CD14-positive monocyte (primary cell): ENCODE measurements around the gene SLC38A1. TPM values are rescaled to one million over a fixed set of nuclear protein-coding genes. Genes with fewer than 3 reads are reported as not detected.

ENCODE experiments used
- DNase-seq, 3 donors: peaks; one replicate each; pipeline ENCODE4 v3.0.0-alpha.2; 2011 to 2022
- H2AFZ ChIP-seq: 2 replicates; pipeline ENCODE4 v1.6.0; 2012; ENCODE audit warnings: mild to moderate bottlenecking, low read depth, low read length, inconsistent platforms; ENCODE audit not compliant: insufficient read depth, poor library complexity, severe bottlenecking
- H3K27ac ChIP-seq, 2 donors: 1 replicate in 1 of 2; 2 replicates in 1 of 2; pipeline ENCODE4 v1.5.1; 2012 to 2013; ENCODE audit warnings: low read length in 2 of 2, control low read depth in 1 of 2, inconsistent platforms in 1 of 2, low read depth in 1 of 2, mild to moderate bottlenecking in 1 of 2
- H3K27me3 ChIP-seq, 2 donors: one replicate each; pipeline versions ENCODE4 v1.6.0 to v1.6.1; 2011 to 2013; ENCODE audit warnings: low read length in 2 of 2; ENCODE audit not compliant: control insufficient read depth in 2 of 2, insufficient read depth in 2 of 2
- H3K36me3 ChIP-seq, 2 donors: replicated peaks in 1 of 2; 1 replicate in 1 of 2; 2 replicates in 1 of 2; pipeline versions ENCODE4 v1.5.1 to v1.6.1; 2012 to 2013; ENCODE audit warnings: low read length in 2 of 2, control low read depth in 1 of 2, inconsistent platforms in 1 of 2, mild to moderate bottlenecking in 1 of 2; ENCODE audit not compliant: insufficient read depth in 2 of 2, control insufficient read depth in 1 of 2
- H3K4me1 ChIP-seq, 2 donors: 1 replicate in 1 of 2; 2 replicates in 1 of 2; pipeline versions ENCODE4 v1.5.1 to v1.6.1; 2012 to 2013; ENCODE audit warnings: low read length in 2 of 2, control low read depth in 1 of 2, inconsistent platforms in 1 of 2, mild to moderate bottlenecking in 1 of 2, moderate library complexity in 1 of 2; ENCODE audit not compliant: insufficient read depth in 2 of 2, control insufficient read depth in 1 of 2
- H3K4me2 ChIP-seq: replicated peaks from 2 replicates; pipeline ENCODE3; 2012; ENCODE audit warnings: low read length, moderate library complexity, mild to moderate bottlenecking; ENCODE audit not compliant: poor library complexity, severe bottlenecking; ENCODE audit errors: extremely low read depth
- H3K4me3 ChIP-seq, 3 experiments: fragments of 200-600 bp in 1 of 3; sonication (generic) in 1 of 3; replicated peaks in 1 of 3; 1 replicate in 2 of 3; 2 replicates in 1 of 3; pipeline ENCODE4 v1.5.1; 2011 to 2013; ENCODE audit warnings: low read length in 3 of 3, mild to moderate bottlenecking in 3 of 3, control low read depth in 2 of 3, low read depth in 2 of 3, inconsistent platforms in 1 of 3, moderate library complexity in 1 of 3
- H3K79me2 ChIP-seq: 2 replicates; pipeline ENCODE4 v1.6.0; 2012; ENCODE audit warnings: mild to moderate bottlenecking, control low read depth, inconsistent platforms, low read length, moderate library complexity; ENCODE audit not compliant: insufficient read depth
- H3K9ac ChIP-seq: 2 replicates; pipeline ENCODE4 v1.6.0; 2017; ENCODE audit warnings: low read length, mild to moderate bottlenecking; ENCODE audit not compliant: insufficient read depth, poor library complexity, severe bottlenecking
- H3K9me3 ChIP-seq, 2 donors: replicated peaks in 1 of 2; 1 replicate in 1 of 2; 2 replicates in 1 of 2; pipeline versions ENCODE4 v1.5.1 to v1.6.1; 2012 to 2013; ENCODE audit warnings: low read length in 2 of 2, control low read depth in 1 of 2; ENCODE audit not compliant: control insufficient read depth in 1 of 2, insufficient read depth in 1 of 2
- H4K20me1 ChIP-seq: 2 replicates; pipeline ENCODE4 v1.6.0; 2012; ENCODE audit warnings: mild to moderate bottlenecking, low read length, control low read depth, moderate library complexity; ENCODE audit not compliant: insufficient read depth
- H3K27ac Mint-ChIP-seq, 7 donors: one replicate each; pipeline ENCODE4 v1.8.0; 2020; ENCODE audit warnings: mild to moderate bottlenecking in 7 of 7, mixed read lengths in 7 of 7, moderate library complexity in 6 of 7, inconsistent platforms in 2 of 7
- H3K27me3 Mint-ChIP-seq, 3 donors: one replicate each; pipeline ENCODE4 v1.8.0; 2021 to 2022; ENCODE audit warnings: low read depth in 3 of 3, mild to moderate bottlenecking in 3 of 3, mixed read lengths in 3 of 3, moderate library complexity in 3 of 3, inconsistent platforms in 1 of 3
- H3K36me3 Mint-ChIP-seq, 2 donors: one replicate each; pipeline ENCODE4 v1.8.0; 2020; ENCODE audit warnings: mixed read lengths in 2 of 2, inconsistent platforms in 1 of 2, mild to moderate bottlenecking in 1 of 2
- H3K4me1 Mint-ChIP-seq: one replicate; pipeline ENCODE4 v1.8.0; 2020; ENCODE audit warnings: mild to moderate bottlenecking, mixed read lengths
- H3K4me3 Mint-ChIP-seq, 2 donors: one replicate each; pipeline ENCODE4 v1.8.0; 2020; ENCODE audit warnings: mild to moderate bottlenecking in 2 of 2, mixed read lengths in 2 of 2, moderate library complexity in 1 of 2
- H3K9me3 Mint-ChIP-seq, 7 donors: one replicate each; pipeline ENCODE4 v1.8.0; 2020 to 2022; ENCODE audit warnings: mixed read lengths in 7 of 7, mild to moderate bottlenecking in 6 of 7, moderate library complexity in 6 of 7, inconsistent platforms in 2 of 7
- CTCF ChIP-seq: fragments of 200-600 bp; IDR thresholded peaks from one replicate; pipeline ENCODE4 v1.8.0; 2022; ENCODE audit warnings: antibody characterized with exemption, mild to moderate bottlenecking
- WGBS: methylation state at CpG from one replicate; pipeline ENCODE4 v1.1.5; 2013; ENCODE audit warnings: missing lambda C conversion rate; ENCODE audit not compliant: insufficient coverage; 5-methylcytosine and 5-hydroxymethylcytosine counted together
- intact Hi-C, 2 donors: fragments of 100-400 bp; cut with micrococcal nuclease; formaldehyde crosslinking; loops; one replicate each; pipeline versions ENCODE4 v1.15.0 to v1.15.1; 2023
- polyA plus RNA-seq, 3 donors: library from polyadenylated mRNA; depleted of rRNA in 1 of 3; unstranded in 2 of 3; stranded (reverse) in 1 of 3; fragments of 300-500 nt in 2 of 3; fragments of >200 nt in 1 of 3; fragmentation: Illumina TruSeq in 2 of 3; gene quantifications; 1 replicate in 2 of 3; 2 replicates in 1 of 3; pipeline ENCODE4 v1.2.3, GENCODE V29; 2012 to 2021

Gene SLC38A1
- polyA plus RNA-seq, 3 donors, result 0.92 to 1.9 (median 1.6) TPM

GRCh38 chr12:46212108-46212982 lies 56.5 kb downstream of the SLC38A1 start:
- WGBS, result 64% methylated on average over 2 of the region's 4 CpGs
- Mint-ChIP-seq H3K36me3 (peaks cover 4 to 7% of the 10 kb centered on the region in 2 donors), H3K27ac (no peak overlapping the region), H3K27me3 (peaks cover 12 to 20% (median 16%) of the 10 kb centered on the region in 3 donors), H3K4me3 (no peak overlapping the region), H3K9me3 (peaks cover 0 to 4% (median 0%) of the 10 kb centered on the region in 7 donors), H3K4me1 (peaks cover 39% of the 10 kb centered on the region)
- H3K9ac ChIP-seq, result no peak overlapping the region
- no peak overlapping the region for H2AFZ ChIP-seq
- no peak overlapping the region for H3K4me2 ChIP-seq
- no peak for DNase-seq
- H3K27ac ChIP-seq, result no peak overlapping the region
- no peak for TF ChIP-seq CTCF
- H3K9me3 ChIP-seq, result no peaks in the 10 kb centered on the region
- H3K27me3 ChIP-seq, result no peaks in the 10 kb centered on the region
- H3K79me2 ChIP-seq, result no peaks in the 10 kb centered on the region
- peaks cover 28 to 29% of the 10 kb centered on the region in 2 donors for H3K4me1 ChIP-seq
- no peaks in the 10 kb centered on the region for H4K20me1 ChIP-seq
- no peaks in the 10 kb centered on the region for H3K36me3 ChIP-seq
- intact Hi-C loops, result loop anchor here in 1 of 2 donors (10.0 kb wide), 2 partner anchors 162 to 558 kb away; partner anchors contain the start of gene SLC38A2
- H3K4me3 ChIP-seq, result no peak overlapping the region

GRCh38 chr12:46210873-46211439 lies 57.9 kb downstream of the SLC38A1 start:
- no peaks in the 10 kb centered on the region for H3K36me3 ChIP-seq
- no peak overlapping the region for H3K4me2 ChIP-seq
- no peaks in the 10 kb centered on the region for H3K79me2 ChIP-seq
- no peaks in the 10 kb centered on the region for H4K20me1 ChIP-seq
- H3K4me3 ChIP-seq, result no peak overlapping the region
- intact Hi-C loops, result loop anchor here in 1 of 2 donors (10.0 kb wide), 2 partner anchors 164 to 556 kb away; partner anchors contain the start of gene SLC38A2
- Mint-ChIP-seq H3K36me3 (peaks cover 4 to 7% of the 10 kb centered on the region in 2 donors), H3K9me3 (no peaks in the 10 kb centered on the region), H3K4me3 (no peak overlapping the region), H3K27ac (no peak overlapping the region), H3K4me1 (peaks cover 29% of the 10 kb centered on the region), H3K27me3 (peaks cover 4 to 15% (median 9%) of the 10 kb centered on the region in 3 donors)
- no peak for DNase-seq
- H3K27me3 ChIP-seq, result no peaks in the 10 kb centered on the region
- no peak overlapping the region for H2AFZ ChIP-seq
- H3K9me3 ChIP-seq, result no peaks in the 10 kb centered on the region
- no peak overlapping the region for H3K9ac ChIP-seq
- H3K27ac ChIP-seq, result no peak overlapping the region
- TF ChIP-seq CTCF, result no peak
- peaks cover 15% of the 10 kb centered on the region in 2 donors for H3K4me1 ChIP-seq
- WGBS, result 92% methylated on average over 5 of the region's 6 CpGs
